Gastrocnemius medialis (tissue), 4 donors: Measurements from ENCODE around the gene KNG1.

Experiments
- POLR2A ChIP-seq, 2 donors: fragments of 450-650 bp; IDR thresholded peaks; one replicate each; pipeline ENCODE4 v1.6.1; 2017; ENCODE audit warnings: antibody characterized with exemption in 2 of 2, mild to moderate bottlenecking in 2 of 2, moderate library complexity in 2 of 2
- TF ChIP-seq, protein P1 (sequence below), 5 experiments: fragments of 450-650 bp in 3 of 5; fragments of 200-600 bp in 2 of 5; sonication (generic) in 2 of 5; IDR thresholded peaks in 4 of 5; conservative IDR thresholded peaks in 1 of 5; 1 replicate in 4 of 5; 2 replicates in 1 of 5; pipeline ENCODE4 v1.5.1; 2016 to 2019; ENCODE audit warnings: antibody characterized with exemption in 5 of 5, mild to moderate bottlenecking in 3 of 5, moderate library complexity in 3 of 5

GRCh38 chr3:186789554-186790260 lies 72.5 kb downstream of the KNG1 start:
- TF ChIP-seq, protein P1, sequence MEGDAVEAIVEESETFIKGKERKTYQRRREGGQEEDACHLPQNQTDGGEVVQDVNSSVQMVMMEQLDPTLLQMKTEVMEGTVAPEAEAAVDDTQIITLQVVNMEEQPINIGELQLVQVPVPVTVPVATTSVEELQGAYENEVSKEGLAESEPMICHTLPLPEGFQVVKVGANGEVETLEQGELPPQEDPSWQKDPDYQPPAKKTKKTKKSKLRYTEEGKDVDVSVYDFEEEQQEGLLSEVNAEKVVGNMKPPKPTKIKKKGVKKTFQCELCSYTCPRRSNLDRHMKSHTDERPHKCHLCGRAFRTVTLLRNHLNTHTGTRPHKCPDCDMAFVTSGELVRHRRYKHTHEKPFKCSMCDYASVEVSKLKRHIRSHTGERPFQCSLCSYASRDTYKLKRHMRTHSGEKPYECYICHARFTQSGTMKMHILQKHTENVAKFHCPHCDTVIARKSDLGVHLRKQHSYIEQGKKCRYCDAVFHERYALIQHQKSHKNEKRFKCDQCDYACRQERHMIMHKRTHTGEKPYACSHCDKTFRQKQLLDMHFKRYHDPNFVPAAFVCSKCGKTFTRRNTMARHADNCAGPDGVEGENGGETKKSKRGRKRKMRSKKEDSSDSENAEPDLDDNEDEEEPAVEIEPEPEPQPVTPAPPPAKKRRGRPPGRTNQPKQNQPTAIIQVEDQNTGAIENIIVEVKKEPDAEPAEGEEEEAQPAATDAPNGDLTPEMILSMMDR (IDR thresholded peaks at IDR 0.05 in 4 of 5, conservative IDR thresholded peaks at IDR 0.05 in 1 of 5), result no peak
- TF ChIP-seq POLR2A (IDR thresholded peaks at IDR 0.05), result no peak
